IMR-90 (cell line): ENCODE data around the gene BCL2L1. TPM values are rescaled to one million over a fixed set of nuclear protein-coding genes. Genes with fewer than 3 reads are reported as not detected.
A peak's percentile ranks its signal among the peaks of the same experiment; 100 is the strongest.

Experiments used
- ATAC-seq: fragments of 200-7000 bp; cut with Tn5 transposase; 2 replicates; pipeline ENCODE4 v1.9.1; 2020; ENCODE audit warnings: low read depth, mild to moderate bottlenecking, moderate library complexity
- BruUV-seq: library from RNA; stranded (reverse); fragments of 400-500 nt; replicated peaks from 2 replicates; lab custom pipeline; 2021; lab: Mats Ljungman, UMichigan
- CTCF ChIA-PET: fragments of 300-600 bp; formaldehyde crosslinking; extraction: SDS; loops from one replicate; lab custom pipeline; 2021; ENCODE audit warnings: antibody characterized with exemption; lab: Yijun Ruan, JAX
- POLR2A ChIA-PET: fragments of 300-600 bp; sonication (Branson Sonifier 250); formaldehyde crosslinking; loops from one replicate; lab custom pipeline; 2022; ENCODE audit warnings: antibody characterized with exemption; ENCODE audit not compliant: unreplicated experiment; lab: Charles Lee
- DNase-seq: peaks from one replicate; pipeline ENCODE4 v3.0.0; 2013
- H2AFZ ChIP-seq: replicated peaks from 2 replicates; pipeline ENCODE3; 2013; ENCODE audit warnings: low read length, mild to moderate bottlenecking; ENCODE audit not compliant: poor library complexity
- H2AK5ac ChIP-seq: 2 replicates; pipeline ENCODE4 v1.6.1; 2013; ENCODE audit warnings: low read depth, low read length, inconsistent platforms
- H2AK9ac ChIP-seq: replicated peaks from 2 replicates; pipeline ENCODE3; 2013; ENCODE audit warnings: mild to moderate bottlenecking, low read depth, low read length, moderate library complexity; ENCODE audit not compliant: poor library complexity
- H2BK120ac ChIP-seq: 2 replicates; pipeline ENCODE4 v1.6.1; 2013; ENCODE audit warnings: low read depth, low read length, inconsistent platforms
- H2BK15ac ChIP-seq: 3 replicates; pipeline ENCODE4 v1.6.1; 2013; ENCODE audit warnings: low read depth, low read length, inconsistent platforms
- H2BK20ac ChIP-seq: 2 replicates; pipeline ENCODE4 v1.6.1; 2013; ENCODE audit warnings: low read depth, mild to moderate bottlenecking, inconsistent platforms, low read length, moderate library complexity
- H2BK5ac ChIP-seq: 2 replicates; pipeline ENCODE4 v1.6.1; 2013; ENCODE audit warnings: mild to moderate bottlenecking, low read depth, low read length, inconsistent platforms; ENCODE audit not compliant: poor library complexity, severe bottlenecking
- H3K14ac ChIP-seq: replicated peaks from 2 replicates; pipeline ENCODE4 v1.6.1; 2013; ENCODE audit warnings: low read depth, low read length, inconsistent platforms
- H3K18ac ChIP-seq: 2 replicates; pipeline ENCODE4 v1.6.1; 2013; ENCODE audit warnings: low read depth, low read length, control low read depth
- H3K23ac ChIP-seq: 2 replicates; pipeline ENCODE4 v1.6.1; 2013; ENCODE audit warnings: low read depth, low read length, inconsistent platforms
- H3K27ac ChIP-seq: 2 replicates; pipeline ENCODE4 v1.5.1; 2013; ENCODE audit warnings: mild to moderate bottlenecking, control low read depth, low read length; ENCODE audit not compliant: insufficient read depth
- H3K27me3 ChIP-seq: 2 replicates; pipeline ENCODE4 v1.6.1; 2013; ENCODE audit warnings: low read length; ENCODE audit not compliant: control insufficient read depth, insufficient read depth
- H3K36me3 ChIP-seq: 2 replicates; pipeline ENCODE4 v1.6.1; 2013; ENCODE audit warnings: low read length, mixed read lengths; ENCODE audit not compliant: control insufficient read depth, insufficient read depth
- H3K4ac ChIP-seq: 2 replicates; pipeline ENCODE4 v1.6.1; 2013; ENCODE audit warnings: low read depth, low read length, inconsistent platforms
- H3K4me1 ChIP-seq: 2 replicates; pipeline ENCODE4 v1.6.1; 2013; ENCODE audit warnings: low read length, mixed read lengths; ENCODE audit not compliant: control insufficient read depth, insufficient read depth
- H3K4me2 ChIP-seq: 2 replicates; pipeline ENCODE4 v1.6.1; 2013; ENCODE audit warnings: low read depth, mild to moderate bottlenecking, control low read depth, low read length, moderate library complexity
- H3K4me3 ChIP-seq: 2 replicates; pipeline ENCODE4 v1.5.1; 2013; ENCODE audit warnings: low read depth, mild to moderate bottlenecking, control low read depth, low read length, moderate library complexity; ENCODE audit not compliant: insufficient read depth
- H3K56ac ChIP-seq: 2 replicates; pipeline ENCODE4 v1.6.1; 2013; ENCODE audit warnings: low read length, inconsistent platforms; ENCODE audit not compliant: insufficient read depth; ENCODE audit errors: extremely low read depth
- H3K79me1 ChIP-seq, 2 experiments: 2 replicates each; pipeline ENCODE4 v1.6.1; 2013; ENCODE audit warnings: low read length in 2 of 2, inconsistent platforms in 1 of 2, low read depth in 1 of 2
- H3K9ac ChIP-seq: 2 replicates; pipeline ENCODE4 v1.6.1; 2013; ENCODE audit warnings: low read depth, low read length, control low read depth
- H3K9me1 ChIP-seq: 2 replicates; pipeline ENCODE4 v1.6.1; 2013; ENCODE audit warnings: low read length, inconsistent platforms; ENCODE audit not compliant: insufficient read depth
- H3K9me3 ChIP-seq: 2 replicates; pipeline ENCODE4 v1.6.1; 2013; ENCODE audit warnings: low read length; ENCODE audit not compliant: control insufficient read depth, insufficient read depth
- H4K20me1 ChIP-seq: 2 replicates; pipeline ENCODE4 v1.6.1; 2013; ENCODE audit warnings: low read length, inconsistent platforms; ENCODE audit not compliant: insufficient read depth
- H4K5ac ChIP-seq: 2 replicates; pipeline ENCODE4 v1.6.1; 2013; ENCODE audit warnings: mild to moderate bottlenecking, low read depth, low read length, control low read depth
- H4K8ac ChIP-seq, 2 experiments: 2 replicates each; pipeline ENCODE4 v1.6.1; 2013; ENCODE audit warnings: low read depth in 2 of 2, low read length in 2 of 2, control low read depth in 1 of 2, inconsistent platforms in 1 of 2
- H4K91ac ChIP-seq: 2 replicates; pipeline ENCODE4 v1.6.1; 2013; ENCODE audit warnings: low read depth, low read length, inconsistent platforms; ENCODE audit not compliant: insufficient read depth
- CEBPB ChIP-seq: IDR thresholded peaks from 2 replicates; pipeline ENCODE4 v1.6.1; 2012; ENCODE audit warnings: low read depth, low read length, improper control_type of control experiment
- MAFK ChIP-seq: IDR thresholded peaks from 2 replicates; pipeline ENCODE4 v1.6.1; 2012; ENCODE audit warnings: low read depth, low read length, improper control_type of control experiment
- MAZ ChIP-seq: IDR thresholded peaks from 2 replicates; pipeline ENCODE4 v1.6.1; 2012; ENCODE audit warnings: low read depth, mild to moderate bottlenecking, low read length, improper control_type of control experiment, moderate library complexity, borderline replicate concordance
- RCOR1 ChIP-seq: IDR thresholded peaks from 2 replicates; pipeline ENCODE4 v1.6.1; 2012; ENCODE audit warnings: mild to moderate bottlenecking, low read length, improper control_type of control experiment; ENCODE audit not compliant: insufficient replicate concordance
- SMC3 ChIP-seq: fragments of 150-350 bp; IDR thresholded peaks from 2 replicates; pipeline ENCODE4 v1.6.1; 2016; ENCODE audit warnings: low read depth, mild to moderate bottlenecking, antibody characterized with exemption, low read length, moderate library complexity
- WGBS, 2 experiments: methylation state at CpG; one replicate each; pipeline versions ENCODE4 v1.1.5 to v1.1.7; 2013; ENCODE audit warnings: missing lambda C conversion rate in 2 of 2; ENCODE audit not compliant: insufficient read length in 1 of 2; ENCODE audit errors: extremely low coverage in 2 of 2; 5-methylcytosine and 5-hydroxymethylcytosine counted together
- dilution Hi-C: fragments of 300-500 bp; cut with HindIII; formaldehyde crosslinking; loops from one replicate; pipeline ENCODE4 v1.14.3; 2018; ENCODE audit warnings: low sequenced_read_pairs; ENCODE audit not compliant: unreplicated experiment
- in situ Hi-C: fragments of 300-500 bp; cut with MboI; formaldehyde crosslinking; loops from 3 replicates; pipeline ENCODE4 v1.14.3; 2019; ENCODE audit warnings: low sequenced_read_pairs, inconsistent platforms, mixed read lengths
- intact Hi-C: fragments of 100-400 bp; cut with micrococcal nuclease; formaldehyde crosslinking; loops from 2 replicates; pipeline ENCODE4 v1.10.0; 2022
- polyA plus RNA-seq, 3 experiments: library from polyadenylated mRNA; depleted of rRNA; stranded (reverse); fragments of >200 nt; gene quantifications; 2 replicates each; pipeline ENCODE4 v1.2.3, GENCODE V29; 2012; ENCODE audit warnings: low replicate concordance in 1 of 3
- total RNA-seq: library from RNA; depleted of rRNA; stranded (reverse); fragments of >200 nt; gene quantifications from 2 replicates; pipeline ENCODE4 v1.2.3, GENCODE V29; 2012
- TF ChIP-seq, protein P1 (sequence below): fragments of 150-350 bp; IDR thresholded peaks from 2 replicates; pipeline ENCODE4 v1.6.1; 2016; ENCODE audit warnings: low read depth, mild to moderate bottlenecking, low read length, moderate library complexity, borderline replicate concordance
- TF ChIP-seq, protein P2 (sequence below): conservative IDR thresholded peaks from 2 replicates; pipeline ENCODE4 v1.5.1; 2012; ENCODE audit warnings: mild to moderate bottlenecking, low read depth, low read length, improper control_type of control experiment
- TF ChIP-seq, protein P3 (sequence below): fragments of 150-350 bp; IDR thresholded peaks from 2 replicates; pipeline ENCODE4 v1.6.1; 2017; ENCODE audit warnings: mild to moderate bottlenecking, antibody characterized with exemption, low read length, low read depth

The BCL2L1 gene
- total and polyA plus RNA-seq, 2 of the 4 experiments (the other 2 are of a cell fraction), result 40.2 to 41.9 TPM

DNA sequence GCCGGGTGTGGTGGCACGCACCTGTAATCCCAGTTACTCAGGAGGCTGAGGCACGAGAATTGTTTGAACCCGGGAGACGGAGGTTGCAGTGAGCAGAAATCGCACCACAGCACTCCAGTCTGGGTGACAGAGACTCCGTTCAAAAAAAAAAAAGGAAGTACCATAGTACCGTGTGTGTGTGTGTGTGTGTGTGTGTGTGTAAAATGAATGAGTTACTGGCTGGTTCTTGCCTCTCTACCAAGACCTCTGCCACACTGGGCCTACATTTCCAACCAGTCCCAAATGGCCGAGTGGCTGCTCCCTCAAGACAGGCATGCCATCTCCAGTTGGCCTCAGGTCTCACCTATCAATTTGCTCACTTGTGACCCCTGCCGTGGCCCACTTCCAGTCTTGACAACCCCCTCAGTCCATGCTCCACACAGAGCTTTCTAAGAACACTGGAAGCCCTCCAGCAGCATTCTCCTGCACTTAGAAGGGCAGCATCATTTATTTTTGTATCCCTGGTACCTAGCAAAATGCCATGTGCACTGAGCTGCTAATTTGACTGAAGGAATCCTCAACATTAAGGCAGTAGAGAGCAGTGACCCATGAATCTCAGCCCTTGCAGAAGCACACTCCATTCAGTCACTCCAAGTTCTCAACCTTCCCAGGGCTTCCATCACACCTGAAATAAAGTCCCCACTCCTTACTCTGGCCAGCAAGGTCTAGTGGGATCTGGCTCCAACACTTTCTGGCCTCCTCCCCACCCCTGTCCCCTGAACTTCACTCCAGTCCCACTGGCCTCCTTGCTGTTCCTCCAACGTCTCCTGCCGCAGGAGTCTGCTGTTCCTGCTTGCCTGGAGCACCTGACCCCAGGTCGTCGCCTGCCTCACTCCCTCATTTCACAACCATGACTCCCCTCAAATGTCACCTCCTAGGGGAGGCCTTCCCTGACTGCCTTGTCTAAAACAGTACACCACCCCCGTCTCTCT is 55.1 kb downstream of the BCL2L1 start (continued):
- no peak for TF ChIP-seq RCOR1

DNA sequence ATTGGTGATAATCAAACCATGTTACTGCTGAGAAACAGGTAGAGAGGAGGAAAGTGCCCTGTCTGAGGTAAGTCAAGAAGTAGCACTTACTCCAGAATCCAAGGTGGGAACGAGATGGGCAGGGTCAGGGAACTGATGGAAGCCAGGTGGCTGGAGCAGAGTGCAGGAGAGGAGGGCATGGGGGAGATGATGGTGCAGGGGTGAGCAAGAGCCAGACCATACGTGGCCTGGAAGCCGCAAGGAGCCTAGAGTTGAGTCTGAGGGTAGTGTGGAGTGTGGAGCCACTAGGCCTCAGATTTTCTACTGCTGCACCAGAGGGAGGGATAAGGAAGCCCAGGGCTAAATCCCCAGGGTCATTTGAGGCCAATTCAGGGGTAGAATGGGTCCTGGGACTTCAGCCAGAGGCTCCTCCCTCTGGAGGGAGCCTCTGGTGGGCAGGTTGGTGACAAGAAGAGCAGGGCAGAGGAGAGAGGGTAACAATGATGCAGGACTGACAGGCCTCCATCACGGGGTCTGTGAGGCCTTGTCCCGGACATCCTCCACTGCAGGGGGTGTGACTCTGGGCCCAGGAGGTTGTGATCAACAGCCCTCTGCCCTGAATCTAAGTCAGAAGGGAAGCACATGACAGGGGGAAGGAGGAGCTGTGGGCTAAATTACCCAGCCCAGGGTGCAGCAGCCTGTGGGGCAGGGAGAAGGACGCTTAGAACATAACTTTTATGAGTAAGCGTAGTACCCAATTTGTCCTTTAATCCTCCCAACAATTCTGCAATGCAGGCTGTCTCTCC is 56.2 kb downstream of the BCL2L1 start:
- Histone ChIP-seq H4K20me1 (peaks cover 38% of the 10 kb centered on the region), H3K18ac (no peak overlapping the region), H2BK20ac (no peak overlapping the region), H3K4me3 (no peak overlapping the region), H3K79me1 (peaks cover 36 to 93% of the 10 kb centered on the region in 2 experiments), H3K4ac (no peak overlapping the region; the same call in 1 of the 2 replicates), H3K9ac (no peak overlapping the region), H3K9me1 (peaks cover 43% of the 10 kb centered on the region), H4K8ac (no peak overlapping the region; a peak in 1 of 4 replicates), H2AFZ (no peak overlapping the region), H3K4me2 (no peak overlapping the region), H2BK5ac (no peak overlapping the region), H2AK5ac (peak overlapping the region; percentile 7; the same call in 1 of the 2 replicates), H2AK9ac (no peak overlapping the region), H3K14ac (no peak overlapping the region; the same call in 1 of the 2 replicates), H3K36me3 (peaks cover 20% of the 10 kb centered on the region), H2BK15ac (no peak overlapping the region), H4K5ac (no peak overlapping the region), H3K27ac (no peak overlapping the region), H4K91ac (no peak overlapping the region), H3K27me3 (no peaks in the 10 kb centered on the region), H3K23ac (peak overlapping the region; percentile 28; the same call in 1 of the 2 replicates), H3K9me3 (no peaks in the 10 kb centered on the region), H2BK120ac (no peak overlapping the region), H3K4me1 (peaks cover 32% of the 10 kb centered on the region), H3K56ac (no peak overlapping the region)
- in situ Hi-C loops (no loop called here), dilution Hi-C loops (no loop called here), intact Hi-C loops (no loop called here)
- POLR2A ChIA-PET, result no interaction called here
- DNase-seq (no peak), ATAC-seq (no peak)
- CTCF ChIA-PET, result interaction anchor here (0.6 kb wide), 1 partner anchor 1191 kb away, joined by 3 read pairs; no protein-coding TSS in a partner anchor
- no TSS peak for BruUV-seq
- WGBS, 2 experiments, result 92% methylated on average over 2 of the region's 7 CpGs; no CpG with 5 or more reads in 1 of the 2 experiments
- TF ChIP-seq, protein P1, sequence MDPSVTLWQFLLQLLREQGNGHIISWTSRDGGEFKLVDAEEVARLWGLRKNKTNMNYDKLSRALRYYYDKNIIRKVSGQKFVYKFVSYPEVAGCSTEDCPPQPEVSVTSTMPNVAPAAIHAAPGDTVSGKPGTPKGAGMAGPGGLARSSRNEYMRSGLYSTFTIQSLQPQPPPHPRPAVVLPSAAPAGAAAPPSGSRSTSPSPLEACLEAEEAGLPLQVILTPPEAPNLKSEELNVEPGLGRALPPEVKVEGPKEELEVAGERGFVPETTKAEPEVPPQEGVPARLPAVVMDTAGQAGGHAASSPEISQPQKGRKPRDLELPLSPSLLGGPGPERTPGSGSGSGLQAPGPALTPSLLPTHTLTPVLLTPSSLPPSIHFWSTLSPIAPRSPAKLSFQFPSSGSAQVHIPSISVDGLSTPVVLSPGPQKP, result no peak
- TF ChIP-seq, protein P2, sequence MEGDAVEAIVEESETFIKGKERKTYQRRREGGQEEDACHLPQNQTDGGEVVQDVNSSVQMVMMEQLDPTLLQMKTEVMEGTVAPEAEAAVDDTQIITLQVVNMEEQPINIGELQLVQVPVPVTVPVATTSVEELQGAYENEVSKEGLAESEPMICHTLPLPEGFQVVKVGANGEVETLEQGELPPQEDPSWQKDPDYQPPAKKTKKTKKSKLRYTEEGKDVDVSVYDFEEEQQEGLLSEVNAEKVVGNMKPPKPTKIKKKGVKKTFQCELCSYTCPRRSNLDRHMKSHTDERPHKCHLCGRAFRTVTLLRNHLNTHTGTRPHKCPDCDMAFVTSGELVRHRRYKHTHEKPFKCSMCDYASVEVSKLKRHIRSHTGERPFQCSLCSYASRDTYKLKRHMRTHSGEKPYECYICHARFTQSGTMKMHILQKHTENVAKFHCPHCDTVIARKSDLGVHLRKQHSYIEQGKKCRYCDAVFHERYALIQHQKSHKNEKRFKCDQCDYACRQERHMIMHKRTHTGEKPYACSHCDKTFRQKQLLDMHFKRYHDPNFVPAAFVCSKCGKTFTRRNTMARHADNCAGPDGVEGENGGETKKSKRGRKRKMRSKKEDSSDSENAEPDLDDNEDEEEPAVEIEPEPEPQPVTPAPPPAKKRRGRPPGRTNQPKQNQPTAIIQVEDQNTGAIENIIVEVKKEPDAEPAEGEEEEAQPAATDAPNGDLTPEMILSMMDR, result no peak
- TF ChIP-seq SMC3, result no peak
- TF ChIP-seq, protein P3, sequence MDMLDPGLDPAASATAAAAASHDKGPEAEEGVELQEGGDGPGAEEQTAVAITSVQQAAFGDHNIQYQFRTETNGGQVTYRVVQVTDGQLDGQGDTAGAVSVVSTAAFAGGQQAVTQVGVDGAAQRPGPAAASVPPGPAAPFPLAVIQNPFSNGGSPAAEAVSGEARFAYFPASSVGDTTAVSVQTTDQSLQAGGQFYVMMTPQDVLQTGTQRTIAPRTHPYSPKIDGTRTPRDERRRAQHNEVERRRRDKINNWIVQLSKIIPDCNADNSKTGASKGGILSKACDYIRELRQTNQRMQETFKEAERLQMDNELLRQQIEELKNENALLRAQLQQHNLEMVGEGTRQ, result no peak
- TF ChIP-seq RCOR1, result no peak
- TF ChIP-seq MAZ, result no peak
- no peak for TF ChIP-seq CEBPB
- no peak for TF ChIP-seq MAFK
